HG02623 (cell line): ENCODE data around the gene ADAMTS17.

Source experiments
- ATAC-seq: cut with Tn5 transposase; IDR thresholded peaks from one replicate; pipeline ENCODE4 v1.9.1; 2021; ENCODE audit warnings: moderate library complexity; ENCODE audit not compliant: unreplicated experiment

Gene ADAMTS17

GRCh38 chr15:100141311-100142001, 200.3 kb downstream of the ADAMTS17 start:
- no peak for ATAC-seq

- ATAC-seq, result no peak
These were observed 201.1 kb downstream of the ADAMTS17 start for GRCh38 chr15:100140527-100141308.

GRCh38 chr15:100134586-100134985, 207.2 kb downstream of the ADAMTS17 start:
- ATAC-seq, result no peak

- ATAC-seq, result no peak
These were observed 207.6 kb downstream of the ADAMTS17 start for GRCh38 chr15:100134089-100134583.

- ATAC-seq, result no peak
These were observed 208.8 kb downstream of the ADAMTS17 start for GRCh38 chr15:100133001-100133400.

- no peak for ATAC-seq
These were observed 209.5 kb downstream of the ADAMTS17 start for GRCh38 chr15:100132309-100132708.

GRCh38 chr15:100131321-100132224, 210.2 kb downstream of the ADAMTS17 start:
- no peak for ATAC-seq

- ATAC-seq, result no peak
These were observed 212.1 kb downstream of the ADAMTS17 start for GRCh38 chr15:100129677-100130076.

GRCh38 chr15:100125401-100126191, 216.2 kb downstream of the ADAMTS17 start:
- ATAC-seq, result no peak

- ATAC-seq, result no peak
These were observed 216.8 kb downstream of the ADAMTS17 start for GRCh38 chr15:100124936-100125335.

- no peak for ATAC-seq
These were observed 217.4 kb downstream of the ADAMTS17 start for GRCh38 chr15:100124361-100124760.

GRCh38 chr15:100123611-100124010, 218.2 kb downstream of the ADAMTS17 start:
- ATAC-seq, result no peak

GRCh38 chr15:100121285-100121684, 220.5 kb downstream of the ADAMTS17 start:
- ATAC-seq, result no peak

- no peak for ATAC-seq
These were observed 221.7 kb downstream of the ADAMTS17 start for GRCh38 chr15:100120111-100120510.

- no peak for ATAC-seq
These were observed 223.2 kb downstream of the ADAMTS17 start for GRCh38 chr15:100118546-100118945.

- no peak for ATAC-seq
These were observed 225.2 kb downstream of the ADAMTS17 start for GRCh38 chr15:100116416-100117190.

- ATAC-seq, result no peak
These were observed 226.1 kb downstream of the ADAMTS17 start for GRCh38 chr15:100115711-100116090.

- no peak for ATAC-seq
These were observed 226.6 kb downstream of the ADAMTS17 start for GRCh38 chr15:100115066-100115710.

GRCh38 chr15:100114571-100114970, 227.2 kb downstream of the ADAMTS17 start:
- no peak for ATAC-seq
